Ovary (tissue), 9 donors: ENCODE results near the gene SPTY2D1. TPM values are rescaled to one million over a fixed set of nuclear protein-coding genes. Genes with fewer than 3 reads are reported as not detected.
"Not testable (repeated sequence)": the region's sequence is repeated elsewhere in the genome, so short reads cannot be mapped to it uniquely, and the experiment has no call there.

Source experiments
- DNase-seq, 5 donors: peaks; one replicate each; pipeline ENCODE4 v3.0.0-alpha.2; 2019 to 2020
- H3K27ac ChIP-seq, 2 donors: fragments of 200-600 bp; one replicate each; pipeline versions ENCODE4 v1.5.1 to v1.8.0; 2019 to 2022
- H3K27me3 ChIP-seq: fragments of 200-600 bp; one replicate; pipeline ENCODE4 v1.8.0; 2022
- H3K36me3 ChIP-seq: fragments of 200-600 bp; sonication (generic); one replicate; pipeline ENCODE4 v1.5.1; 2019
- H3K4me1 ChIP-seq: one replicate; pipeline ENCODE4 v1.8.1; 2013; ENCODE audit warnings: mild to moderate bottlenecking, moderate library complexity; ENCODE audit not compliant: insufficient read depth
- H3K4me3 ChIP-seq: fragments of 200-600 bp; sonication (generic); one replicate; pipeline ENCODE4 v1.5.1; 2017
- H3K9me3 ChIP-seq, 2 donors: fragments of 200-600 bp in 1 of 2; sonication (generic) in 1 of 2; one replicate each; pipeline versions ENCODE4 v1.5.1 to v1.8.1; 2013 to 2019; ENCODE audit warnings: mild to moderate bottlenecking in 1 of 2, moderate library complexity in 1 of 2
- EP300 ChIP-seq: sonication (generic); formaldehyde crosslinking; IDR thresholded peaks from one replicate; pipeline ENCODE4 v1.6.1; 2017; ENCODE audit warnings: antibody characterized with exemption
- POLR2A ChIP-seq: fragments of 450-650 bp; IDR thresholded peaks from one replicate; pipeline ENCODE4 v1.6.1; 2017; ENCODE audit warnings: antibody characterized with exemption, mild to moderate bottlenecking, moderate library complexity
- WGBS, 3 donors: extraction: QIAGEN DNeasy Blood & Tissue Kit in 1 of 3; methylation state at CpG; one replicate each; pipeline versions ENCODE4 v1.1.5 to v1.1.7; 2013 to 2017; 5-methylcytosine and 5-hydroxymethylcytosine counted together
- intact Hi-C, 4 donors: fragments of 100-400 bp; cut with DNase I; formaldehyde crosslinking; loops; one replicate each; pipeline versions ENCODE4 v1.11.0 to v1.15.1; 2022 to 2023
- polyA plus RNA-seq, 2 donors: library from polyadenylated mRNA; stranded (reverse); fragments of 200-250 nt in 1 of 2; fragments of 350-450 nt in 1 of 2; fragmentation: Illumina TruSeq in 1 of 2; extraction: RNeasy Lipid Tissue Mini Kit (QIAGEN cat#74804) in 1 of 2; gene quantifications; one replicate each; pipeline ENCODE4 v1.2.3, GENCODE V29; 2013 to 2014
- total RNA-seq, 7 donors: library from RNA; depleted of rRNA in 2 of 7; stranded (reverse); fragments of >200 nt in 2 of 7; fragmentation: NEBNext Ultra II Directional in 3 of 7; extraction: Animal tissue kit (Norgen Biotek cat#: 25700) in 3 of 7; gene quantifications; one replicate each; pipeline versions ENCODE4 v1.1.0 to v1.2.4, GENCODE V29; 2016 to 2023
- TF ChIP-seq, protein P1 (sequence below), 3 donors: fragments of 450-650 bp in 2 of 3; fragments of 200-600 bp in 1 of 3; IDR thresholded peaks; one replicate each; pipeline versions ENCODE4 v1.5.1 to v1.8.0; 2016 to 2022; ENCODE audit warnings: antibody characterized with exemption in 3 of 3, mild to moderate bottlenecking in 1 of 3
- donor health status: DM: no; HTN: no; CAD: no; lungs with moderate emphysema.
- donor health status: DM: no; HTN: no; CAD: no.
- donor health status: Bipolar disorder and iron deficiency.
- donor health status: DM: yes; HTN: yes; CAD: no.
- donor health status: DM: no; HTN: no; CAD: no.
- donor health status: DM: yes; HTN: yes; CAD: no.

The SPTY2D1 gene
- total and polyA plus RNA-seq, 9 donors: 8.2 to 25.2 (median 19.0) TPM

DNA sequence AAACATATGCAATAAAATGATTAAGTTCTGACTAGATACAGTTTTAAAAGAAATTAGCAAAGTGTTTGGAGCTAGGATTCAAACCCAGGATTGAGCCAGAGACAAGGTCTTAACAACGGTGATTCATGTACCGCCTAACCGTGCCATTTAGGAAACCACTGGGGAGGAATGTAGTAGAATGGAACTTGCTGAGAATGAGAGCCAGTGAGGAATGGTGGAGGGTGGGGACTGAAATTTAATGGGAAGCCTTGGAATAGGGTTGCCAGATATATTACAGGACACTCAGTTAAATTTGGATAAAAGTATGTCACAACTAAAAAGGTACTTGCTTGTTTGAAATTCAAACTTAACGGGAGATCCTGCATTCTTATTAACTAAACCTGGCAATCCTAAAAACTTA is 34.0 kb upstream of the SPTY2D1 start:
- DNase-seq: no peak
- intact Hi-C loops: no loop called here
- 85 to 90% (median 87%) methylated on average over 4 of the region's 4 CpGs for WGBS, 3 donors
- H3K27ac ChIP-seq: no peak overlapping the region
- H3K4me3 ChIP-seq: no peak overlapping the region
- TF ChIP-seq POLR2A: no peak
- no peak for TF ChIP-seq EP300
- TF ChIP-seq, protein P1, sequence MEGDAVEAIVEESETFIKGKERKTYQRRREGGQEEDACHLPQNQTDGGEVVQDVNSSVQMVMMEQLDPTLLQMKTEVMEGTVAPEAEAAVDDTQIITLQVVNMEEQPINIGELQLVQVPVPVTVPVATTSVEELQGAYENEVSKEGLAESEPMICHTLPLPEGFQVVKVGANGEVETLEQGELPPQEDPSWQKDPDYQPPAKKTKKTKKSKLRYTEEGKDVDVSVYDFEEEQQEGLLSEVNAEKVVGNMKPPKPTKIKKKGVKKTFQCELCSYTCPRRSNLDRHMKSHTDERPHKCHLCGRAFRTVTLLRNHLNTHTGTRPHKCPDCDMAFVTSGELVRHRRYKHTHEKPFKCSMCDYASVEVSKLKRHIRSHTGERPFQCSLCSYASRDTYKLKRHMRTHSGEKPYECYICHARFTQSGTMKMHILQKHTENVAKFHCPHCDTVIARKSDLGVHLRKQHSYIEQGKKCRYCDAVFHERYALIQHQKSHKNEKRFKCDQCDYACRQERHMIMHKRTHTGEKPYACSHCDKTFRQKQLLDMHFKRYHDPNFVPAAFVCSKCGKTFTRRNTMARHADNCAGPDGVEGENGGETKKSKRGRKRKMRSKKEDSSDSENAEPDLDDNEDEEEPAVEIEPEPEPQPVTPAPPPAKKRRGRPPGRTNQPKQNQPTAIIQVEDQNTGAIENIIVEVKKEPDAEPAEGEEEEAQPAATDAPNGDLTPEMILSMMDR (IDR thresholded peaks at IDR 0.05): no peak
- H3K9me3 ChIP-seq: no peaks in the 10 kb centered on the region
- H3K27me3 ChIP-seq: no peaks in the 10 kb centered on the region
- no peaks in the 10 kb centered on the region for H3K4me1 ChIP-seq
- H3K36me3 ChIP-seq: no peaks in the 10 kb centered on the region

DNA sequence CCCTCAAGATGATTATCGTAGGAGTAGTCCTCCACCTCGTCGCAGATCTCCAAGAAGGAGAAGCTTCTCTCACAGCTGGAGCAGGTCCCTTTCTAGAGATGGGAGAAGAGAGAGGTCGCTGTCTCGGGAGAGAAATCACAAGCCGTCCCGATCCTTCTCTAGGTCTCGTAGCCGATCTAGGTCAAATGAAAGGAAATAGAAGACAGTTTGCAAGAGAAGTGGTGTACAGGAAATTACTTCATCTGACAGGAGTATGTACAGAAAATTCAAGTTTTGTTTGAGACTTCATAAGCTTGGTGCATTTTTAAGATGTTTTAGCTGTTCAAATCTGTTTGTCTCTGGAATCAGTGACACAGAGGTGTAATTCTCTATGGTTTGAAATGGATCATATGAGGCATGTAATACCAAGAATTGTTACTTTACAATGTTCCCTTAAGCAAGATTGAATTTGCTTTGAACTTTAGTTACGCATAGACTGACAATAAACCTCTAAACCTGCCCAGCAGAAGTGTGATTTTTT is 31.3 kb upstream of the SPTY2D1 start:
- intact Hi-C loops, H3K36me3 ChIP-seq, H3K27me3 ChIP-seq, DNase-seq, H3K9me3 ChIP-seq, H3K27ac ChIP-seq, H3K4me3 ChIP-seq, H3K4me1 ChIP-seq: not testable (repeated sequence)
- WGBS, 3 donors: 83 to 88% (median 85%) methylated on average over 10 of the region's 10 CpGs

DNA sequence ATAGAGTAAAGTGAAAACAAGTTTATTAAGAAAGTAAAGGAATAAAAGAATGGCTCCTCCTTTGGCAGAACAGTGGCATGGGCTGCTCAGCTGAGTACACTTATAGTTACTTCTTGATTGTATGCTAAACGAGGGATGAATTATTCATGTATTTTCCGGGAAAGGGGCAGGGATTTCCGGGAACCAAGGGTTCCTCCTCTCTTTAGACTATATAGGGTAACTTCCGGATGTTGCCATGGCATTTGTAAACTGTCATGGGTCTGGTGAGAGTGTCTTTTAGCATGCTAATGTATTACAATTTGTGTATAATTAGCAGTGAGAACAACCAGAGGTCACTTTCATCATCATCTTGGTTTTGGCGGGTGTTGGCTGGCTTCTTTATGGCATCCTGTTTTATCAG is 23.5 kb upstream of the SPTY2D1 start:
- WGBS, 3 donors: 87 to 91% (median 87%) methylated on average over 5 of the region's 5 CpGs
- no peak for DNase-seq

DNA sequence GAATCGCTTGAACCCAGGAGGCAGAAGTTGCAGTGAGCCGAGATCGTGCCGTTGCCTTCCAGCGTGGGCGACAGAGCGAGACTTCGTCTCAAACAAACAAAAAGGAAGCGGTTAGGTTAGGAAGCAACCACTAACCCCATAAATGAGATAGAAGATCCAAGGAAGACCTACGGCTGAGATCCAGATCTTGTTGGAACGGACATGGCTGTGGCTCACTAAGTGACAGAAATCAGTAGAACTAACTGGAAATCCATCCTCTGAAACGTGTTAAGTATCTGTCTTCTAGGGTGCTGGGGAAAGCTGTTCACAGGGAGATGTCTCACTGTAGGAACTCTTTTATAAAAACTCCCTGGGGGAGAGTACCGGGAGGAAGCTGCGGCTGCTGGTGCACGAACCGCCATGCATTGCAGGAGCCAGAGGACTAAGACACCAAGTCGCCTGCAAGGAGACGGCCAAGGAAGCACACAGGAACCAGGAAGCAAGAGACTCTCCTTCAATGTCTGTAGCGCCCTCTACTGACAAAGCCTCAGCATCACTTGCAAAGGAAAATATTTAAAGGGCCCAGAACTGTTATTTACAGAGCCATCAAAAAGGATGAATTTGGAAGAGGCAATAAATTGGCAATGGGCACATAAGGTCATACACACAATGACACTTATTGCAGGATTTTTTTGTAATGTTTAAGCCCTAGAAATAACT is 16.9 kb upstream of the SPTY2D1 start:
- Histone ChIP-seq H3K4me3 (no peak overlapping the region), H3K27me3 (no peaks in the 10 kb centered on the region), H3K27ac (no peak overlapping the region), H3K9me3 (no peaks in the 10 kb centered on the region), H3K4me1 (no peaks in the 10 kb centered on the region), H3K36me3 (no peaks in the 10 kb centered on the region)
- intact Hi-C loops: no loop called here
- TF ChIP-seq, protein P1 (IDR thresholded peaks at IDR 0.05): no peak
- no peak for TF ChIP-seq POLR2A
- peak in 1 of 5 donors; percentile 33 for DNase-seq
- WGBS, 3 donors: 81 to 83% (median 83%) methylated on average over 19 of the region's 19 CpGs

More for the DNA sequence above, 23.5 kb upstream of the SPTY2D1 start:
- no peak for TF ChIP-seq POLR2A
- TF ChIP-seq EP300: no peak
- TF ChIP-seq, protein P1 (IDR thresholded peaks at IDR 0.05): no peak
- no peaks in the 10 kb centered on the region for H3K36me3 ChIP-seq
- H3K9me3 ChIP-seq: peaks cover 0 to 6% of the 10 kb centered on the region in 2 donors
- H3K4me3 ChIP-seq: no peak overlapping the region
- H3K27ac ChIP-seq: no peak overlapping the region
- no peaks in the 10 kb centered on the region for H3K4me1 ChIP-seq
- no peaks in the 10 kb centered on the region for H3K27me3 ChIP-seq
- intact Hi-C loops: no loop called here

DNA sequence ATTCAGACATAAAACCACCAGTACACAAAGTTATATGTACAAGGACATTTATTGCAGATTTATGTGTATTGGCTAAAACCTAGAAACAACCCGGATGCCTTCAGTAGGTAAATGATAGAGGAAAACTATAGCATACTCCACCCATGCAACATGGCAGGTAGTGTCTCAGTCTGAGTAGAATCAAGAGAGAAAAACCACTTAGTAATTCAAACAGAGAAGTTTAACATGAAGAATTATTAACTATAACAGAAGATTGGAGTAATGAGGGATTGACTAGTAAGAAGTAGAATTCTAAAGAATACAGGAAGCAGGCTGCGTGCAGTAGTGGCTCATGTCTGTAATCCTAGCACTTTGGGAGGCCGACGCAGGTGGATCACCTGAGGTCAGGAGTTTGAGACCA is 16.2 kb upstream of the SPTY2D1 start:
- TF ChIP-seq, protein P1 (IDR thresholded peaks at IDR 0.05): no peak
- TF ChIP-seq EP300 (no peak), POLR2A (no peak)
- no peaks in the 10 kb centered on the region for H3K4me1 ChIP-seq
- H3K27me3 ChIP-seq: no peaks in the 10 kb centered on the region
- H3K4me3 ChIP-seq: no peak overlapping the region
- intact Hi-C loops: no loop called here
- no peaks in the 10 kb centered on the region for H3K36me3 ChIP-seq
- DNase-seq: no peak
- no peaks in the 10 kb centered on the region for H3K9me3 ChIP-seq
- WGBS, 3 donors: 67 to 91% (median 86%) methylated on average over 4 of the region's 4 CpGs
- no peak overlapping the region for H3K27ac ChIP-seq

DNA sequence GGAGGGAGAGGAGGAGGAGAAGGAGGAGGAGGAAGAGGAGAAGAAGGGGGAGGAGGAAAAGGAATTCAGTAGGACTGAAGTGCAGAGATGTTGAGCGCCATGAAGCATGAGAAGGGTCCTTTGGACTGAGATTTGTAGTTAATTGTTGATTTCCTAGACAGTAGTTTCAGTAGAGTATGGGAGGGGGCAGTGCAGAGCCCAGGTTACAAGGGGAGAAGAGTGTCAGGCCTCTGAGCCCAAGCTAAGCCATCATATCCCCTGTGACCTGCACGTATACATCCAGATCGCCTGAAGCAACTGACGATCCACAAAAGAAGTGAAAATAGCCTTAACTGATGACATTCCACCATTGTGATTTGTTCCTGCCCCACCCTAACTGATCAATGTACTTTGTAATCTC is 8.9 kb upstream of the SPTY2D1 start:
- H3K27ac ChIP-seq, DNase-seq, H3K4me3 ChIP-seq, H3K4me1 ChIP-seq, intact Hi-C loops, H3K9me3 ChIP-seq, H3K36me3 ChIP-seq, H3K27me3 ChIP-seq: not testable (repeated sequence)
- 74 to 87% (median 79%) methylated on average over 4 of the region's 4 CpGs for WGBS, 3 donors
